Ascending aorta (tissue), 2 donors: ENCODE data around the gene SLCO3A1. TPM values are rescaled to one million over a fixed set of nuclear protein-coding genes. Genes with fewer than 3 reads are reported as not detected.
A peak's percentile ranks its signal among the peaks of the same experiment; 100 is the strongest.

ENCODE experiments used
- DNase-seq, 2 donors: peaks; one replicate each; pipeline ENCODE4 v3.0.0-alpha.2; 2019; ENCODE audit warnings: low spot score in 2 of 2
- H3K27ac ChIP-seq, 2 donors: fragments of 200-600 bp; sonication (generic); one replicate each; pipeline ENCODE4 v1.5.1; 2016 to 2017; ENCODE audit warnings: mild to moderate bottlenecking in 1 of 2
- H3K27me3 ChIP-seq: fragments of 200-600 bp; sonication (generic); one replicate; pipeline ENCODE4 v1.5.1; 2017
- H3K36me3 ChIP-seq, 2 donors: fragments of 200-600 bp; sonication (generic); one replicate each; pipeline ENCODE4 v1.5.1; 2016
- H3K4me1 ChIP-seq, 2 donors: fragments of 200-600 bp; sonication (generic); one replicate each; pipeline ENCODE4 v1.5.1; 2016 to 2017; ENCODE audit warnings: mild to moderate bottlenecking in 1 of 2
- H3K4me3 ChIP-seq, 2 donors: fragments of 200-600 bp; sonication (generic); one replicate each; pipeline ENCODE4 v1.5.1; 2016 to 2017; ENCODE audit warnings: mild to moderate bottlenecking in 1 of 2
- H3K9me3 ChIP-seq, 2 donors: fragments of 200-600 bp; sonication (generic); one replicate each; pipeline ENCODE4 v1.5.1; 2016
- CTCF ChIP-seq, 3 experiments: fragments of 200-600 bp in 2 of 3; fragments of 450-650 bp in 1 of 3; sonication (generic) in 2 of 3; IDR thresholded peaks; one replicate each; pipeline ENCODE4 v1.5.1; 2016 to 2019; ENCODE audit warnings: antibody characterized with exemption in 3 of 3, mild to moderate bottlenecking in 1 of 3, moderate library complexity in 1 of 3
- intact Hi-C: fragments of 100-400 bp; cut with DNase I; formaldehyde crosslinking; loops from one replicate; pipeline ENCODE4 v1.15.1; 2023
- total RNA-seq: library from RNA; depleted of rRNA; stranded (reverse); fragments of >200 nt; gene quantifications from one replicate; pipeline ENCODE4 v1.1.0, GENCODE V29; 2016

The SLCO3A1 gene
- total RNA-seq, 1 donor from 2014 or later: 53.2 TPM

- H3K36me3 ChIP-seq: peaks cover 4 to 8% of the 10 kb centered on the region in 2 donors
- H3K4me1 ChIP-seq: peaks cover 0 to 10% of the 10 kb centered on the region in 2 donors
- peak in 1 of 2 donors; percentile 59 for DNase-seq
- no peaks in the 10 kb centered on the region for H3K9me3 ChIP-seq
- intact Hi-C loops: no loop called here
- H3K27me3 ChIP-seq: no peaks in the 10 kb centered on the region
- TF ChIP-seq CTCF (IDR thresholded peaks at IDR 0.05): no peak
- H3K4me3 ChIP-seq: no peak overlapping the region
- no peak overlapping the region for H3K27ac ChIP-seq
These were observed 62.5 kb downstream of the SLCO3A1 start for GRCh38 chr15:91916051-91916450.

- peak overlapping the region; percentile 68 to 77 for H3K27ac ChIP-seq
- intact Hi-C loops: no loop called here
- H3K9me3 ChIP-seq: no peaks in the 10 kb centered on the region
- H3K4me1 ChIP-seq: peaks cover 1 to 23% of the 10 kb centered on the region in 2 donors
- peak in 1 of 2 donors; percentile 41 for DNase-seq
- no peak overlapping the region for H3K4me3 ChIP-seq
- H3K36me3 ChIP-seq: peaks cover 4 to 8% of the 10 kb centered on the region in 2 donors
- no peak for TF ChIP-seq CTCF (IDR thresholded peaks at IDR 0.05)
- H3K27me3 ChIP-seq: no peaks in the 10 kb centered on the region
These were observed 64.3 kb downstream of the SLCO3A1 start for GRCh38 chr15:91917686-91918360.

GRCh38 chr15:91919014-91919534 is 65.6 kb downstream of the SLCO3A1 start:
- H3K27me3 ChIP-seq: no peaks in the 10 kb centered on the region
- H3K9me3 ChIP-seq: no peaks in the 10 kb centered on the region
- DNase-seq: peak in 1 of 2 donors; percentile 85
- intact Hi-C loops: no loop called here
- H3K4me3 ChIP-seq: peak overlapping the region in 1 of 2 donors; percentile 45
- TF ChIP-seq CTCF (IDR thresholded peaks at IDR 0.05): no peak
- peaks cover 4 to 8% of the 10 kb centered on the region in 2 donors for H3K36me3 ChIP-seq
- peaks cover 5 to 29% of the 10 kb centered on the region in 2 donors for H3K4me1 ChIP-seq
- peak overlapping the region; percentile 68 to 77 for H3K27ac ChIP-seq

- TF ChIP-seq CTCF (IDR thresholded peaks at IDR 0.05): no peak
- Histone ChIP-seq H3K4me1 (peaks cover 5 to 37% of the 10 kb centered on the region in 2 donors), H3K27me3 (no peaks in the 10 kb centered on the region), H3K4me3 (no peak overlapping the region), H3K9me3 (no peaks in the 10 kb centered on the region), H3K27ac (peak overlapping the region; percentile 38 to 53), H3K36me3 (peaks cover under 1 to 5% of the 10 kb centered on the region in 2 donors)
- intact Hi-C loops: loop anchor here (10.0 kb wide), 1 partner anchor 227 kb away; no protein-coding TSS in a partner anchor
- no peak for DNase-seq
These were observed 67.8 kb downstream of the SLCO3A1 start for GRCh38 chr15:91921188-91921842.

GRCh38 chr15:91921843-91922198 is 68.3 kb downstream of the SLCO3A1 start:
- peak in 1 of 2 donors; percentile 63 for DNase-seq
- Histone ChIP-seq H3K9me3 (no peaks in the 10 kb centered on the region), H3K36me3 (peaks cover 0 to under 1% of the 10 kb centered on the region in 2 donors), H3K27me3 (no peaks in the 10 kb centered on the region), H3K4me1 (peaks cover 8 to 41% of the 10 kb centered on the region in 2 donors), H3K4me3 (no peak overlapping the region), H3K27ac (peak overlapping the region; percentile 13 to 51)
- intact Hi-C loops: loop anchor here (10.0 kb wide), 1 partner anchor 227 kb away; no protein-coding TSS in a partner anchor
- TF ChIP-seq CTCF (IDR thresholded peaks at IDR 0.05): no peak
